Measurements from ENCODE around the gene GRK5. TPM values are rescaled to one million over a fixed set of nuclear protein-coding genes. Genes with fewer than 3 reads are reported as not detected.
A peak's percentile ranks its signal among the peaks of the same experiment; 100 is the strongest.

GRK5 gene
- total RNA-seq, 5 donors from 2014 or later (not counting 1 experiment from before 2014, with no cell fraction given) = 21.7 to 36.8 (median 30.6) TPM

DNA sequence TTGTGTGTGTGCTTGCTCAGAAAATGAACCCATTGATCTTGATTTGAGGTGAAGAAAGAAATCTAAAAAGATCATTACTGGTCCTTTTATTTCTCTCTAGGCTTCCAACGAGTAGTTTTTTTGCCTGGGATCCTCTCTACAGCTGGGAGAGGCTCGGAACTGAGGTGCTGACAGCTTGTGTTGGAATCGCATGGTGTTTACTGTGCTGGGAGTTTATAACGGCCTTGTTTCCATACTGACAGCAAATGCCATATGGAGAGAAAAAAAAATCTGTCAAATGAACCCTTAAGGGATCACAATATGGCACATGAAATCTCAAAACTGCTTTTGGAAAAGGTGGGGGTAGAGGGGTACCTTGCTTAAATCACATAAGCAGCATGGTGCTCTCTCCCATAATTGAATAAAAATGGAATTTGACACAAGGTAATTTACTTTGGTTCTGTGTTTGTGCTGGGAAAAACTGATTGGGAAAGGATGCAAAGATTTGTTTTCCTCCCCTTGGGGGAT, 170.1 kb downstream of the GRK5 start:
- CTCF ChIA-PET = interaction anchor here in 1 of 2 donors (0.6 kb wide), 1 partner anchor 207 kb away, joined by 7 read pairs; no protein-coding TSS in a partner anchor
- H3K4me1 Mint-ChIP-seq = peaks cover 19 to 41% (median 25%) of the 10 kb centered on the region in 3 donors
- WGBS (ENCODE audit: insufficient coverage) = 80% methylated on average over 2 of the region's 4 CpGs

DNA sequence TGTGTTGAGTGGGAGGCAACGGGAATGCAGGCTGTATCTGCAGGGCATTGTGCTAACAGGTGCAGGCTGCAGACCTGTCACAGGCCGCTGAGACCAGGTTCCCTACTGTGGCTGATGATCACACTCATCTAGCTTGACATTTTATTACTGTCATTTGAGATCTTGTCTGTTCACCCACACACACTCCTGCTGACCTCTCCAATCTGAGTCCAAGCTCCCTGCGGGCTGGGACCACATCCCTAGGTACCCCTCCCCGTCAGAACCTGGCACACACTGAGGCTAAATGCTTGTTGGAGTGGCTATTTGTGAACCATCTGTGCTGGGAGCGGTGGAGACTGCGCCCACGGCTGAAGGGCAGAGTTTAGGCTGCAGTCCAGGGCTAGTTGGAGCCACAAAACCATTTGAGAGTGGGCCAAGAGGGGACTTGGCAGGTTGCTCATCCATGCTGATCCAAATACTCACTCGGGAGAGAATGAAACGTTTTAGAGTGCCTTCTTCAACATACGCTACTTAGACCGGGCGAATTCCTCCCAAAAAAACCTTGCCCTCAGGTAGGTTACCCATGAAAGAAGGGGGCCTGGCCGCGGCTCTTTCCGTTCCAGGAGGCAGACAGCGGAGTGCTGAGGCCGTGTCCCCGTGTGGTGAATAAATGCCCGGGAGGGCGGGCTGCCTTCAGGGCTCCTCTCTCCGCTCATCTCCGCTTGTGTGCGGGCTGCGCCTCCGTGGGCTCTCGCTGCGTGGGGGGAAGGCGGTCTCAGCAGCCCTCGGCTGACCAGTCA, 170.8 kb downstream of the GRK5 start:
- WGBS (ENCODE audit: insufficient coverage) = 95% methylated on average over 21 of the region's 29 CpGs
- ChIA-PET CTCF (interaction anchor here in 1 of 2 donors (0.6 kb wide), 1 partner anchor 207 kb away, joined by 7 read pairs; no protein-coding TSS in a partner anchor), POLR2A (no interaction called here)
- Histone ChIP-seq H3K36me3 (ENCODE audit: control insufficient read depth in 2 of 2, extremely low read depth in 1 of 2, insufficient read depth in 1 of 2, low read length in 1 of 2) (peaks cover 0 to 22% of the 10 kb centered on the region in 2 donors), H3K27ac (ENCODE audit: low read length) (no peak overlapping the region), H3K4me1 (ENCODE audit: control insufficient read depth in 1 of 2, extremely low read depth in 1 of 2, insufficient read depth in 2 of 2, low read length in 2 of 2) (peaks cover 0 to 4% of the 10 kb centered on the region in 2 experiments), H3K9me3 (no peaks in the 10 kb centered on the region), H3K27me3 (replicated peaks in 1 of 2; ENCODE audit: control insufficient read depth in 2 of 2, extremely low read depth in 1 of 2, insufficient read depth in 2 of 2, low read length in 1 of 2) (no peaks in the 10 kb centered on the region), H3K4me3 (ENCODE audit: control insufficient read depth in 1 of 2, extremely low read depth in 1 of 2, low read length in 1 of 2) (no peak overlapping the region)
- DNase-seq (no peak), ATAC-seq (replicated peaks in 1 of 4) (no peak)
- Mint-ChIP-seq H3K4me1 (peaks cover 20 to 42% (median 29%) of the 10 kb centered on the region in 3 donors), H3K27ac (no peak overlapping the region), H3K36me3 (peaks cover 41% of the 10 kb centered on the region), H3K9me3 (no peaks in the 10 kb centered on the region), H3K27me3 (no peaks in the 10 kb centered on the region), H3K4me3 (no peak overlapping the region)

More for the DNA sequence above, 170.1 kb downstream of the GRK5 start:
- H3K4me1 ChIP-seq (ENCODE audit: control insufficient read depth in 1 of 2, extremely low read depth in 1 of 2, insufficient read depth in 2 of 2, low read length in 2 of 2) = peaks cover 0 to 4% of the 10 kb centered on the region in 2 experiments
- no peak overlapping the region for H3K4me3 ChIP-seq (ENCODE audit: control insufficient read depth in 1 of 2, extremely low read depth in 1 of 2, low read length in 1 of 2)
- no peaks in the 10 kb centered on the region for H3K9me3 ChIP-seq
- H3K27ac ChIP-seq (ENCODE audit: low read length) = no peak overlapping the region
- DNase-seq (no peak), ATAC-seq (replicated peaks in 1 of 4) (no peak)
- no peaks in the 10 kb centered on the region for H3K27me3 ChIP-seq (replicated peaks in 1 of 2; ENCODE audit: control insufficient read depth in 2 of 2, extremely low read depth in 1 of 2, insufficient read depth in 2 of 2, low read length in 1 of 2)
- Mint-ChIP-seq H3K9me3 (no peaks in the 10 kb centered on the region), H3K27ac (no peak overlapping the region), H3K36me3 (peaks cover 37% of the 10 kb centered on the region), H3K4me3 (no peak overlapping the region), H3K27me3 (no peaks in the 10 kb centered on the region)
- peaks cover 0 to 20% of the 10 kb centered on the region in 2 donors for H3K36me3 ChIP-seq (ENCODE audit: control insufficient read depth in 2 of 2, extremely low read depth in 1 of 2, insufficient read depth in 1 of 2, low read length in 1 of 2)
- POLR2A ChIA-PET = no interaction called here

DNA sequence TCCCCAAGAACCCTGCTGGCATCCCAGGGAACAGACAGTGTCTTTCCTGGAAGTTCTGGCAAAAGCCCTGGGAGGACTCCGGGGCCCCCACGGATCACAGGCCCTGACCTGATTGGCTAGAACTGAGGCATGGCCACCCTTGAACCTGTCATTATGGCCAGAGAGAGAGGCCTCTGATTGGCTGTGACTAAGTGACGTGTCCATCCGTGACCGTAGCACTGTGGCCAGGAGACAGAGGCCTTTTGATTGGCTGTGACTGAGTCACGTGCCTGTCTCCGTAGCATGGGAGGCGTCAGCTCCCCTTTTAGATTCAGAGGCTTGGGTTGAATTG, 171.3 kb downstream of the GRK5 start:
- ChIA-PET CTCF (no interaction called here), POLR2A (no interaction called here)
- WGBS (ENCODE audit: insufficient coverage) = 98% methylated on average over 5 of the region's 8 CpGs
- Mint-ChIP-seq H3K27me3 (no peaks in the 10 kb centered on the region), H3K36me3 (peaks cover 44% of the 10 kb centered on the region), H3K9me3 (no peaks in the 10 kb centered on the region), H3K27ac (no peak overlapping the region), H3K4me3 (no peak overlapping the region), H3K4me1 (peaks cover 25 to 43% (median 30%) of the 10 kb centered on the region in 3 donors)
- DNase-seq (no peak), ATAC-seq (replicated peaks in 1 of 4) (no peak)
- H3K27me3 ChIP-seq (replicated peaks in 1 of 2; ENCODE audit: control insufficient read depth in 2 of 2, extremely low read depth in 1 of 2, insufficient read depth in 2 of 2, low read length in 1 of 2) = no peaks in the 10 kb centered on the region
- H3K4me1 ChIP-seq (ENCODE audit: control insufficient read depth in 1 of 2, extremely low read depth in 1 of 2, insufficient read depth in 2 of 2, low read length in 2 of 2) = peaks cover 0 to 7% of the 10 kb centered on the region in 2 experiments
- peaks cover 0 to 22% of the 10 kb centered on the region in 2 donors for H3K36me3 ChIP-seq (ENCODE audit: control insufficient read depth in 2 of 2, extremely low read depth in 1 of 2, insufficient read depth in 1 of 2, low read length in 1 of 2)
- no peaks in the 10 kb centered on the region for H3K9me3 ChIP-seq
- H3K27ac ChIP-seq (ENCODE audit: low read length) = no peak overlapping the region
- no peak overlapping the region for H3K4me3 ChIP-seq (ENCODE audit: control insufficient read depth in 1 of 2, extremely low read depth in 1 of 2, low read length in 1 of 2)

DNA sequence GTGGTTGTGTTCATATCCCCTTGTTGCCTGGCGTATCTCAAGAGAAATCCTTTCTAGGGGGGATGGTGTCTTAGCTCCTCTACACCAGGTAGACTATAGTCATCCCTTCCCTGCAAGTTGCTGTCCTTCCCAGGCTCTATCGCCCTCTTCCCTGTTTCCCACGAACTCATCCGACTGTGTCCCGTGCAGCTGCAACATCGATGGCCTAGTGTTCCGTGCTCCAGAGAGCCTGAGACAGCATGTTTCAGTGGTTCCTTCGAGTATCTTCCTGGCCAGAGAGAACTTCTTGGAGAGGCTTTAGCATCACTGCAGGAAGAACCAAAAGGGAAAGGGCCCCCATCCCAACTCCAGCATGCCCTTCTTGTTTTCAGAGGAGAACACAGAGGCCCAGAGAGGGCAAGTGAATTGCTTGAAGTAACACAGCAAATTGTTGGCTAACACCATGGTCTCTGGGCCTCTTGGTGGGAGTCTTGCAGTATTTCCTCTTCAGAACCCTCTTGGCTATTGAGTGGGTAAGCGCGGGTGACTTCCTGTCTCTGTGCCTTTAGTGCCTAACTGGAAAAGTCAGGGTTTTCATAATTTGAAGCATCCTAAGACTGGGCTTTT, 172.2 kb downstream of the GRK5 start:
- H3K36me3 ChIP-seq (ENCODE audit: control insufficient read depth in 2 of 2, extremely low read depth in 1 of 2, insufficient read depth in 1 of 2, low read length in 1 of 2) = peaks cover 0 to 24% of the 10 kb centered on the region in 2 donors
- no peak overlapping the region for H3K27ac ChIP-seq (ENCODE audit: low read length)
- Mint-ChIP-seq H3K36me3 (peaks cover 51% of the 10 kb centered on the region), H3K27me3 (no peaks in the 10 kb centered on the region), H3K27ac (peak overlapping the region in 1 of 2 donors; percentile 17), H3K9me3 (no peaks in the 10 kb centered on the region), H3K4me1 (peaks cover 24 to 46% (median 32%) of the 10 kb centered on the region in 3 donors), H3K4me3 (no peak overlapping the region)
- ChIA-PET CTCF (interaction anchor here in 1 of 2 donors (0.6 kb wide), 1 partner anchor 78 kb away, joined by 3 read pairs; no protein-coding TSS in a partner anchor), POLR2A (no interaction called here)
- no peaks in the 10 kb centered on the region for H3K27me3 ChIP-seq (replicated peaks in 1 of 2; ENCODE audit: control insufficient read depth in 2 of 2, extremely low read depth in 1 of 2, insufficient read depth in 2 of 2, low read length in 1 of 2)
- peaks cover 0 to 16% of the 10 kb centered on the region in 2 experiments for H3K4me1 ChIP-seq (ENCODE audit: control insufficient read depth in 1 of 2, extremely low read depth in 1 of 2, insufficient read depth in 2 of 2, low read length in 2 of 2)
- ATAC-seq (replicated peaks in 1 of 4) (no peak), DNase-seq (no peak)
- H3K4me3 ChIP-seq (ENCODE audit: control insufficient read depth in 1 of 2, extremely low read depth in 1 of 2, low read length in 1 of 2) = no peak overlapping the region
- H3K9me3 ChIP-seq = no peaks in the 10 kb centered on the region
- 96% methylated on average over 9 of the region's 10 CpGs for WGBS (ENCODE audit: insufficient coverage)

DNA sequence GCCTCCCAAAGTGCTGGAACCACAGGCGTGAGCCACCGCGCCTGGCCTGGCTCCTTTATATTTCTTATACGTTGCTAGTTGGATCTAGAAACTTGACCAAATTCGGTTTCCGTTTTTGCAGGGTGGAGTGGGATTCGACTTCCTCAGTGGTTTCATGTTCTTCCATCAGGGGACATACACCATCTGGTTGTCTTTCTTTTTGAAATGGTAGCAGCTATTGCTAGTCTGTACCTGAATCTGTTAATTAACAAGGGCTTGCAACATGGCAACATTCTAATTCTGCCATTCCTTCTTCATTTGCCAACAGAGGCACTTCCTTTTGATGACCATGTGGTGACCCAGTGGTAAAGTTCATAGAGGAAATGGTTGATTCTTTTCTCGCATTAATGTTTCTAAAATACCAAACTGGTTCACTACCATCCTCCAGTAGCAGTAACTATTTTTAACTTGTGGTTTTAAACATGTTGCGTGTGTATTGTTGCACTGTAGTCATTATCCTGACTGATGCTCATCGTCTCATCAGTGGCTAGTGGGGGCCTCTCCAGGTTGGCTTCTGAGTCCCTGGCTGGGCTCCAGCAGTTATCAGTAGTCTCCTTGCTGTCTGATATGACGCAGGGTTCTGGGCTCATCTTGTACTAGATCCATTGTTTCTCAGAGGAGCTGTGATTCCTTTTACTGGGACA, 175.9 kb downstream of the GRK5 start:
- H3K27me3 ChIP-seq (replicated peaks in 1 of 2; ENCODE audit: control insufficient read depth in 2 of 2, extremely low read depth in 1 of 2, insufficient read depth in 2 of 2, low read length in 1 of 2) = no peaks in the 10 kb centered on the region
- no peak for ATAC-seq (replicated peaks in 1 of 4)
- H3K27ac ChIP-seq (ENCODE audit: low read length) = peak overlapping the region; percentile 0
- H3K4me3 ChIP-seq (ENCODE audit: control insufficient read depth in 1 of 2, extremely low read depth in 1 of 2, low read length in 1 of 2) = no peak overlapping the region
- Mint-ChIP-seq H3K4me3 (no peak overlapping the region), H3K36me3 (peaks cover 66% of the 10 kb centered on the region), H3K27ac (peak overlapping the region in 1 of 2 donors; percentile 44), H3K9me3 (no peaks in the 10 kb centered on the region), H3K4me1 (peaks cover 14 to 42% (median 21%) of the 10 kb centered on the region in 3 donors), H3K27me3 (no peaks in the 10 kb centered on the region)
- CTCF ChIA-PET = no interaction called here
- peaks cover 0 to 27% of the 10 kb centered on the region in 2 donors for H3K36me3 ChIP-seq (ENCODE audit: control insufficient read depth in 2 of 2, extremely low read depth in 1 of 2, insufficient read depth in 1 of 2, low read length in 1 of 2)
- peaks cover 0 to 16% of the 10 kb centered on the region in 2 experiments for H3K4me1 ChIP-seq (ENCODE audit: control insufficient read depth in 1 of 2, extremely low read depth in 1 of 2, insufficient read depth in 2 of 2, low read length in 2 of 2)
- peak in 1 of 35 experiments; percentile 49 for DNase-seq
- POLR2A ChIA-PET = interaction anchor here in 1 of 2 donors (0.6 kb wide), 1 partner anchor 300 kb away, joined by 4 read pairs; no protein-coding TSS in a partner anchor
- WGBS (ENCODE audit: insufficient coverage) = 64% methylated on average over 3 of the region's 11 CpGs
- H3K9me3 ChIP-seq = no peaks in the 10 kb centered on the region

DNA sequence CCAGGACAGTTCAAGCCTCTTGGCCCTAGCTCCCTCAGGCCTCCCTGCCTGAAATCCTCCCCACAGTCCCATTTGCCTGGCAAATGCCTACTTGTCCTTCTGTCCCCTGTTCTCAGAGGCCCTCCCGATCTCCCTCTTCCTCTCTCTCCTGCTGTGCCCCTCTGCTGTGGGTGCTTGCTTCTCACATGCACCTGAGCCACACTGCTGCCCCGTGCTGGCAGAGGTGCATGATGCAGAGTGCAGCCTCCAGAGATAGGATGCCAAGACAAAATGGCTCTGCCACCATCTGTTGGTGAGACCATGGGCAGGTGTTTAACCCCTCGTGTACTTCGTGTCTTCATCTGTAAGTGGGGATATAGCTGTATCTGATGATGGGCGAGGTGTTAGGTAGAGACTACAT, 176.8 kb downstream of the GRK5 start:
- POLR2A ChIA-PET = no interaction called here
- peaks cover 70% of the 10 kb centered on the region for H3K36me3 Mint-ChIP-seq
- peak overlapping the region in 1 of 2 donors; percentile 45 for H3K27ac Mint-ChIP-seq
- Histone ChIP-seq H3K4me3 (ENCODE audit: control insufficient read depth in 1 of 2, extremely low read depth in 1 of 2, low read length in 1 of 2) (no peak overlapping the region), H3K27me3 (replicated peaks in 1 of 2; ENCODE audit: control insufficient read depth in 2 of 2, extremely low read depth in 1 of 2, insufficient read depth in 2 of 2, low read length in 1 of 2) (no peaks in the 10 kb centered on the region), H3K9me3 (no peaks in the 10 kb centered on the region), H3K36me3 (ENCODE audit: control insufficient read depth in 2 of 2, extremely low read depth in 1 of 2, insufficient read depth in 1 of 2, low read length in 1 of 2) (peaks cover 0 to 27% of the 10 kb centered on the region in 2 donors), H3K27ac (ENCODE audit: low read length) (no peak overlapping the region), H3K4me1 (ENCODE audit: control insufficient read depth in 1 of 2, extremely low read depth in 1 of 2, insufficient read depth in 2 of 2, low read length in 2 of 2) (peaks cover 0 to 16% of the 10 kb centered on the region in 2 experiments)
- no peak for DNase-seq
- no peaks in the 10 kb centered on the region for H3K9me3 Mint-ChIP-seq
- H3K4me1 Mint-ChIP-seq = peaks cover 8 to 41% (median 21%) of the 10 kb centered on the region in 3 donors
- no peak overlapping the region for H3K4me3 Mint-ChIP-seq
- no peak for ATAC-seq (replicated peaks in 1 of 4)
- CTCF ChIA-PET = no interaction called here
- WGBS (ENCODE audit: insufficient coverage) = 100% methylated on average over 3 of the region's 5 CpGs
- H3K27me3 Mint-ChIP-seq = no peaks in the 10 kb centered on the region
